Natural killer cell (primary cell): ENCODE results near the gene FAM118A. TPM values are rescaled to one million over a fixed set of nuclear protein-coding genes. Genes with fewer than 3 reads are reported as not detected.
"Not testable (repeated sequence)": the region's sequence is repeated elsewhere in the genome, so short reads cannot be mapped to it uniquely, and the experiment has no call there.

Source experiments
- ATAC-seq, 3 donors: fragments of 150-1000 bp in 2 of 3; fragments of 200-7000 bp in 1 of 3; cut with Tn5 transposase; 1 replicate in 1 of 3; 2 replicates in 2 of 3; pipeline ENCODE4 v1.10.0; 2021; ENCODE audit warnings: mild to moderate bottlenecking in 2 of 3, moderate library complexity in 2 of 3
- DNase-seq, 2 donors: peaks; one replicate each; pipeline versions ENCODE4 v3.0.0 to v3.0.0-alpha.2; 2013 to 2021; ENCODE audit warnings: mixed read lengths in 1 of 2
- H3K27ac ChIP-seq: one replicate; pipeline ENCODE4 v1.5.1; 2013; ENCODE audit warnings: mild to moderate bottlenecking, low read length
- H3K27me3 ChIP-seq: one replicate; pipeline ENCODE4 v1.6.1; 2013; ENCODE audit warnings: low read length; ENCODE audit not compliant: control insufficient read depth, insufficient read depth
- H3K36me3 ChIP-seq: one replicate; pipeline ENCODE4 v1.6.1; 2013; ENCODE audit warnings: low read length; ENCODE audit not compliant: control insufficient read depth, insufficient read depth
- H3K4me1 ChIP-seq: one replicate; pipeline ENCODE4 v1.6.1; 2013; ENCODE audit warnings: low read length; ENCODE audit not compliant: control insufficient read depth, insufficient read depth
- H3K4me3 ChIP-seq: one replicate; pipeline ENCODE4 v1.5.1; 2013; ENCODE audit warnings: low read length
- H3K9me3 ChIP-seq: one replicate; pipeline ENCODE4 v1.6.1; 2013; ENCODE audit warnings: low read length; ENCODE audit not compliant: control insufficient read depth, insufficient read depth
- H3K27ac Mint-ChIP-seq, 2 donors: one replicate each; pipeline ENCODE4 v1.8.0; 2022; ENCODE audit warnings: mild to moderate bottlenecking in 2 of 2, mixed read lengths in 2 of 2, moderate library complexity in 1 of 2
- H3K27me3 Mint-ChIP-seq, 2 donors: one replicate each; pipeline ENCODE4 v1.8.0; 2022; ENCODE audit warnings: low read depth in 2 of 2, mixed read lengths in 2 of 2
- H3K36me3 Mint-ChIP-seq: one replicate; pipeline ENCODE4 v1.8.0; 2022; ENCODE audit warnings: mixed read lengths
- H3K4me1 Mint-ChIP-seq, 2 donors: one replicate each; pipeline ENCODE4 v1.8.0; 2022; ENCODE audit warnings: mixed read lengths in 2 of 2
- H3K4me3 Mint-ChIP-seq: one replicate; pipeline ENCODE4 v1.8.0; 2022; ENCODE audit warnings: mild to moderate bottlenecking, moderate library complexity, mixed read lengths
- H3K9me3 Mint-ChIP-seq, 2 donors: one replicate each; pipeline ENCODE4 v1.8.0; 2022; ENCODE audit warnings: mixed read lengths in 2 of 2
- CTCF ChIP-seq: fragments of 200-600 bp; IDR thresholded peaks from one replicate; pipeline ENCODE4 v1.8.0; 2022; ENCODE audit warnings: antibody characterized with exemption
- WGBS: methylation state at CpG from one replicate; pipeline ENCODE4 v1.1.7; 2013; ENCODE audit warnings: missing lambda C conversion rate; ENCODE audit not compliant: insufficient coverage; 5-methylcytosine and 5-hydroxymethylcytosine counted together
- intact Hi-C: fragments of 100-400 bp; cut with micrococcal nuclease; formaldehyde crosslinking; loops from one replicate; pipeline ENCODE4 v1.14.2; 2022
- total RNA-seq, 4 donors: library from RNA; stranded (reverse); fragments of 120-200 nt in 1 of 4; gene quantifications; one replicate each; pipeline versions ENCODE4 v1.2.3 to v1.2.4, GENCODE V29; 2013 to 2022

Gene FAM118A
- total RNA-seq, 3 donors from 2014 or later (not counting 1 experiment from before 2014, with no cell fraction given): 42.0 to 67.2 (median 62.6) TPM

GRCh38 chr22:45321827-45322226 is 12.1 kb downstream of the FAM118A start:
- Mint-ChIP-seq H3K9me3 (no peaks in the 10 kb centered on the region), H3K27me3 (no peaks in the 10 kb centered on the region), H3K4me3 (no peak overlapping the region), H3K4me1 (peaks cover 24 to 33% of the 10 kb centered on the region in 2 donors), H3K36me3 (no peaks in the 10 kb centered on the region), H3K27ac (no peak overlapping the region)
- no peak for TF ChIP-seq CTCF
- Histone ChIP-seq H3K4me1 (peaks cover 31% of the 10 kb centered on the region), H3K9me3 (no peaks in the 10 kb centered on the region), H3K36me3 (peaks cover 28% of the 10 kb centered on the region), H3K4me3 (no peak overlapping the region), H3K27ac (no peak overlapping the region), H3K27me3 (no peaks in the 10 kb centered on the region)
- DNase-seq (no peak), ATAC-seq (no peak)
- 84% methylated on average over 12 of the region's 12 CpGs for WGBS
- intact Hi-C loops: no loop called here

GRCh38 chr22:45322873-45323525 is 13.3 kb downstream of the FAM118A start:
- H3K4me1 Mint-ChIP-seq: peaks cover 21 to 28% of the 10 kb centered on the region in 2 donors
- Histone ChIP-seq H3K4me1 (peaks cover 21% of the 10 kb centered on the region), H3K9me3 (no peaks in the 10 kb centered on the region), H3K4me3 (no peak overlapping the region), H3K27me3 (no peaks in the 10 kb centered on the region), H3K36me3 (peaks cover 30% of the 10 kb centered on the region), H3K27ac (no peak overlapping the region)
- H3K27me3 Mint-ChIP-seq: no peaks in the 10 kb centered on the region
- 97% methylated on average over 24 of the region's 24 CpGs for WGBS
- intact Hi-C loops: no loop called here
- ATAC-seq: no peak
- no peaks in the 10 kb centered on the region for H3K9me3 Mint-ChIP-seq
- H3K36me3 Mint-ChIP-seq: no peaks in the 10 kb centered on the region
- H3K27ac Mint-ChIP-seq: no peak overlapping the region
- TF ChIP-seq CTCF: no peak
- H3K4me3 Mint-ChIP-seq: no peak overlapping the region
- no peak for DNase-seq

- H3K27me3 ChIP-seq: no peaks in the 10 kb centered on the region
- intact Hi-C loops: no loop called here
- peaks cover 14% of the 10 kb centered on the region for H3K4me1 ChIP-seq
- ATAC-seq: no peak
- H3K27ac ChIP-seq: no peak overlapping the region
- DNase-seq: no peak
- no peak overlapping the region for H3K4me3 Mint-ChIP-seq
- WGBS: 83% methylated on average over 7 of the region's 7 CpGs
- TF ChIP-seq CTCF: no peak
- H3K4me1 Mint-ChIP-seq: peaks cover 14 to 21% of the 10 kb centered on the region in 2 donors
- peaks cover 30% of the 10 kb centered on the region for H3K36me3 ChIP-seq
- H3K27ac Mint-ChIP-seq: no peak overlapping the region
- no peaks in the 10 kb centered on the region for H3K9me3 ChIP-seq
- H3K9me3 Mint-ChIP-seq: no peaks in the 10 kb centered on the region
- H3K4me3 ChIP-seq: no peak overlapping the region
- no peaks in the 10 kb centered on the region for H3K27me3 Mint-ChIP-seq
- no peaks in the 10 kb centered on the region for H3K36me3 Mint-ChIP-seq
These were observed 14.0 kb downstream of the FAM118A start for GRCh38 chr22:45323695-45324094.

- Mint-ChIP-seq H3K4me3 (no peak overlapping the region), H3K36me3 (no peaks in the 10 kb centered on the region), H3K9me3 (no peaks in the 10 kb centered on the region), H3K4me1 (peaks cover 8 to 14% of the 10 kb centered on the region in 2 donors), H3K27me3 (no peaks in the 10 kb centered on the region), H3K27ac (no peak overlapping the region)
- TF ChIP-seq CTCF: no peak
- intact Hi-C loops: no loop called here
- ATAC-seq (no peak), DNase-seq (peak in 1 of 2 donors; percentile 29)
- H3K27me3 ChIP-seq: no peaks in the 10 kb centered on the region
- H3K4me3 ChIP-seq: no peak overlapping the region
- no peaks in the 10 kb centered on the region for H3K9me3 ChIP-seq
- peaks cover 9% of the 10 kb centered on the region for H3K4me1 ChIP-seq
- peaks cover 33% of the 10 kb centered on the region for H3K36me3 ChIP-seq
- 95% methylated on average over 12 of the region's 12 CpGs for WGBS
- no peak overlapping the region for H3K27ac ChIP-seq
These were observed 14.6 kb downstream of the FAM118A start for GRCh38 chr22:45324311-45324711.

GRCh38 chr22:45328261-45328660 is 18.5 kb downstream of the FAM118A start:
- H3K27me3 Mint-ChIP-seq, H3K36me3 Mint-ChIP-seq, H3K4me3 ChIP-seq, ATAC-seq, H3K27ac Mint-ChIP-seq, H3K9me3 ChIP-seq, H3K4me3 Mint-ChIP-seq, H3K9me3 Mint-ChIP-seq, H3K27ac ChIP-seq, H3K27me3 ChIP-seq, intact Hi-C loops, H3K4me1 Mint-ChIP-seq, H3K4me1 ChIP-seq, DNase-seq: not testable (repeated sequence)
- 85% methylated on average over 7 of the region's 8 CpGs for WGBS
- peaks cover 51% of the 10 kb centered on the region for H3K36me3 ChIP-seq
